Keratinocyte (primary cell): Measurements from ENCODE around the gene SEC11A. TPM values are rescaled to one million over a fixed set of nuclear protein-coding genes. Genes with fewer than 3 reads are reported as not detected.

Experiments used
- DNase-seq: peaks from one replicate; pipeline ENCODE4 v3.0.0-alpha.2; 2011; ENCODE audit warnings: low read depth, missing footprints, low spot score
- FAIRE-seq: peaks from 2 replicates; lab custom pipeline; 2011; peaks lifted over from hg19 to GRCh38; lab: Jason Lieb, UNC
- H2AFZ ChIP-seq: 2 replicates; pipeline ENCODE4 v1.6.0; 2012; ENCODE audit warnings: low read length, control low read depth, inconsistent platforms; ENCODE audit not compliant: control insufficient read depth
- H3K27ac ChIP-seq: 2 replicates; pipeline ENCODE4 v1.5.1; 2011; ENCODE audit warnings: low read length; ENCODE audit not compliant: control insufficient read depth, insufficient read depth
- H3K27me3 ChIP-seq: 3 replicates; pipeline ENCODE4 v1.6.0; 2011; ENCODE audit warnings: low read length; ENCODE audit not compliant: control insufficient read depth, insufficient read depth; ENCODE audit errors: extremely low read depth
- H3K36me3 ChIP-seq, 2 experiments: 2 replicates in 1 of 2; 3 replicates in 1 of 2; pipeline ENCODE4 v1.5.1; 2011; ENCODE audit warnings: low read length in 2 of 2, mild to moderate bottlenecking in 1 of 2; ENCODE audit not compliant: control insufficient read depth in 2 of 2, insufficient read depth in 2 of 2; ENCODE audit errors: extremely low read depth in 1 of 2
- H3K4me1 ChIP-seq: 3 replicates; pipeline ENCODE4 v1.5.1; 2011; ENCODE audit warnings: low read length; ENCODE audit not compliant: control insufficient read depth, insufficient read depth; ENCODE audit errors: extremely low read depth
- H3K4me2 ChIP-seq: 3 replicates; pipeline ENCODE4 v1.6.0; 2011; ENCODE audit warnings: low read depth, low read length; ENCODE audit not compliant: control insufficient read depth, insufficient read depth; ENCODE audit errors: extremely low read depth
- H3K4me3 ChIP-seq, 3 experiments: fragments of 200-600 bp in 1 of 3; sonication (generic) in 1 of 3; 2 replicates in 2 of 3; 3 replicates in 1 of 3; pipeline ENCODE4 v1.5.1; 2011 to 2016; ENCODE audit warnings: low read length in 3 of 3, mild to moderate bottlenecking in 3 of 3, control low read depth in 2 of 3, inconsistent platforms in 1 of 3, low read depth in 1 of 3, mixed read lengths in 1 of 3, mixed run types in 1 of 3, moderate library complexity in 1 of 3; ENCODE audit not compliant: control insufficient read depth in 2 of 3, insufficient read depth in 2 of 3; ENCODE audit errors: extremely low read depth in 1 of 3
- H3K79me2 ChIP-seq: 2 replicates; pipeline ENCODE4 v1.6.0; 2012; ENCODE audit warnings: low read length; ENCODE audit not compliant: control insufficient read depth, insufficient read depth
- H3K9ac ChIP-seq: 3 replicates; pipeline ENCODE4 v1.6.0; 2011; ENCODE audit warnings: low read length; ENCODE audit not compliant: control insufficient read depth, insufficient read depth; ENCODE audit errors: extremely low read depth
- H3K9me1 ChIP-seq: 3 replicates; pipeline ENCODE4 v1.6.0; 2011; ENCODE audit warnings: low read length; ENCODE audit not compliant: control insufficient read depth, insufficient read depth; ENCODE audit errors: extremely low read depth
- H3K9me3 ChIP-seq: 2 replicates; pipeline ENCODE4 v1.5.1; 2012; ENCODE audit warnings: low read depth, low read length; ENCODE audit not compliant: control insufficient read depth
- H4K20me1 ChIP-seq: 3 replicates; pipeline ENCODE4 v1.6.0; 2011; ENCODE audit warnings: low read length; ENCODE audit not compliant: control insufficient read depth, insufficient read depth; ENCODE audit errors: extremely low read depth
- EZH2 ChIP-seq: IDR thresholded peaks from one replicate; pipeline ENCODE4 v1.6.1; 2012; ENCODE audit warnings: inconsistent platforms, mild to moderate bottlenecking, low read length, moderate library complexity
- dilution Hi-C: fragments of 300-500 bp; cut with MboI; formaldehyde crosslinking; loops from one replicate; pipeline ENCODE4 v1.7.0; 2020; ENCODE audit warnings: low sequenced_read_pairs; ENCODE audit not compliant: extremely low pct_ligation_motif_present
- polyA plus RNA-seq, 5 experiments: library from polyadenylated mRNA; depleted of rRNA in 3 of 5; stranded (reverse) in 3 of 5; stranded (forward) in 1 of 5; unstranded in 1 of 5; fragments of >200 nt; gene quantifications; 1 replicate in 1 of 5; 2 replicates in 3 of 5; 3 replicates in 1 of 5; pipeline versions ENCODE4 v1.2.1 to v1.2.3, GENCODE V29; 2011 to 2012; ENCODE audit warnings: missing spikeins in 2 of 5, low read depth in 1 of 5, low replicate concordance in 1 of 5
- TF ChIP-seq, protein P1 (sequence below), 3 experiments: IDR thresholded peaks in 1 of 3; conservative IDR thresholded peaks in 1 of 3; optimal IDR thresholded peaks in 1 of 3; 2 replicates in 2 of 3; 3 replicates in 1 of 3; pipeline versions ENCODE3 to v1.5.1; 2011; ENCODE audit warnings: low read length in 3 of 3, mild to moderate bottlenecking in 3 of 3, moderate library complexity in 2 of 3, control low read depth in 1 of 3, inconsistent platforms in 1 of 3; ENCODE audit not compliant: insufficient read depth in 2 of 3; ENCODE audit errors: extremely low read depth in 1 of 3

Gene SEC11A
- polyA plus RNA-seq, 1 donor (not counting 4 experiments of a cell fraction or from before 2014, with no cell fraction given) = 195 TPM

DNA sequence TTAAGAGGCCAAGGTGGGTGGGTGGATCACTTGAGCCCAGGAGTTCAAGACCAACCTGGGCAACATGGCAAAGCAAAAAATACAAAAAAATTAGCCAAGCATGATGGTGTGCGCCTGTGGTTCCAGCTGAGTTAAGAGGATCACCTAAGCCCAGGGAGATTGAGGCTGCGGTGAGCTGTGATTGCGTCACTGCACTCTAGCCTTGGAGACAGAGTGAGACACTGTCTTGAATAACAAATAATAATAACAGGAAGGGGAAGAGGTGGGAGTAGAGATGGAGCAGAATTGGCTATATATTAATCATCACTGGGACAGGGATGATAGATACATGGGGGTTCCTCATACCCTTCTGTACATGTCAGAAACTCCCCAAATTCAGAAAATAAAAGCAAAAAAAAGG is 34.1 kb downstream of the SEC11A start:
- Histone ChIP-seq H3K36me3 (peaks cover 9 to 24% of the 10 kb centered on the region in 2 experiments), H3K79me2 (peaks cover 8% of the 10 kb centered on the region), H3K9me1 (no peaks in the 10 kb centered on the region), H4K20me1 (no peaks in the 10 kb centered on the region), H3K27ac (no peak overlapping the region), H3K9me3 (no peaks in the 10 kb centered on the region), H3K4me2 (no peak overlapping the region), H3K4me1 (peaks cover 4% of the 10 kb centered on the region), H3K27me3 (no peaks in the 10 kb centered on the region), H3K9ac (no peak overlapping the region), H3K4me3 (no peak overlapping the region), H2AFZ (no peak overlapping the region)
- DNase-seq (no peak), FAIRE-seq (no peak)
- dilution Hi-C loops = no loop called here
- TF ChIP-seq EZH2 = no peak
- TF ChIP-seq, protein P1, sequence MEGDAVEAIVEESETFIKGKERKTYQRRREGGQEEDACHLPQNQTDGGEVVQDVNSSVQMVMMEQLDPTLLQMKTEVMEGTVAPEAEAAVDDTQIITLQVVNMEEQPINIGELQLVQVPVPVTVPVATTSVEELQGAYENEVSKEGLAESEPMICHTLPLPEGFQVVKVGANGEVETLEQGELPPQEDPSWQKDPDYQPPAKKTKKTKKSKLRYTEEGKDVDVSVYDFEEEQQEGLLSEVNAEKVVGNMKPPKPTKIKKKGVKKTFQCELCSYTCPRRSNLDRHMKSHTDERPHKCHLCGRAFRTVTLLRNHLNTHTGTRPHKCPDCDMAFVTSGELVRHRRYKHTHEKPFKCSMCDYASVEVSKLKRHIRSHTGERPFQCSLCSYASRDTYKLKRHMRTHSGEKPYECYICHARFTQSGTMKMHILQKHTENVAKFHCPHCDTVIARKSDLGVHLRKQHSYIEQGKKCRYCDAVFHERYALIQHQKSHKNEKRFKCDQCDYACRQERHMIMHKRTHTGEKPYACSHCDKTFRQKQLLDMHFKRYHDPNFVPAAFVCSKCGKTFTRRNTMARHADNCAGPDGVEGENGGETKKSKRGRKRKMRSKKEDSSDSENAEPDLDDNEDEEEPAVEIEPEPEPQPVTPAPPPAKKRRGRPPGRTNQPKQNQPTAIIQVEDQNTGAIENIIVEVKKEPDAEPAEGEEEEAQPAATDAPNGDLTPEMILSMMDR (optimal IDR thresholded peaks at IDR 0.05 in 1 of 3, IDR thresholded peaks at IDR 0.05 in 1 of 3, conservative IDR thresholded peaks at IDR 0.05 in 1 of 3; ENCODE audit: extremely low read depth in 1 of 3, insufficient read depth in 2 of 3, low read length in 3 of 3) = no peak

DNA sequence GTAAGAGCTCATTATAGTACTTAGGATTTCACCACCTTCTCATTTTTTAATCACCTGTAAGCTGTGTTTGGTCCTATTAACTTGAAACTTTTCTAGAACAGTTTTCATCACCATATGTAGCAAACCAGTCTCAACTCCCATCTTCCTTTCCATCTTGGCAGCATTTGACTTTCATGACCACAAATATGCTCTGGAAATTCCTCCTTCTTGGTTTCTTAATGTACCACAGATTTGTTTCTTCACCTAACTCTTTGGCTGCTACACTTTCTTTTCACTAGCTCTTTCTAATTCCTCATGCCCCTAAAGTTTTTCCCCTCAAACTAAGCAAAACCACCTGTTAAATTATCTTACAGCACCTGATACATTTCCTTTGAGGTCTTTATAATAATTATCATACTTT is 44.7 kb downstream of the SEC11A start:
- H3K9ac ChIP-seq = no peak overlapping the region
- H3K27ac ChIP-seq = no peak overlapping the region
- no peak for DNase-seq
- H4K20me1 ChIP-seq = no peaks in the 10 kb centered on the region
- H3K9me3 ChIP-seq = no peaks in the 10 kb centered on the region
- no peak overlapping the region for H3K4me3 ChIP-seq
- FAIRE-seq = no peak
- dilution Hi-C loops = no loop called here
- no peaks in the 10 kb centered on the region for H3K9me1 ChIP-seq
- H2AFZ ChIP-seq = no peak overlapping the region
- no peaks in the 10 kb centered on the region for H3K4me1 ChIP-seq
- H3K36me3 ChIP-seq = peaks cover 6 to 11% of the 10 kb centered on the region in 2 experiments
- no peak overlapping the region for H3K4me2 ChIP-seq
- no peak for TF ChIP-seq EZH2
- TF ChIP-seq, protein P1 (optimal IDR thresholded peaks at IDR 0.05 in 1 of 3, IDR thresholded peaks at IDR 0.05 in 1 of 3, conservative IDR thresholded peaks at IDR 0.05 in 1 of 3; ENCODE audit: extremely low read depth in 1 of 3, insufficient read depth in 2 of 3, low read length in 3 of 3) = no peak
- no peaks in the 10 kb centered on the region for H3K79me2 ChIP-seq
- no peaks in the 10 kb centered on the region for H3K27me3 ChIP-seq
